ENCODE data around the gene NTHL1.

Gene NTHL1

GRCh38 chr16:2001456-2002355 lies 45.9 kb downstream of the NTHL1 start:
- Histone ChIP-seq H3K4me3 (ENCODE audit: low read depth, low read length) (no peak overlapping the region), H4K8ac (ENCODE audit: low read depth, low read length) (no peak overlapping the region), H3K9ac (ENCODE audit: low read length) (no peak overlapping the region), H3K4me1 (ENCODE audit: control insufficient read depth in 1 of 2, insufficient read depth in 2 of 2, low read length in 2 of 2) (peaks cover 5% of the 10 kb centered on the region in 2 experiments), H3K9me3 (ENCODE audit: insufficient read depth, low read depth, low read length) (peaks cover 1% of the 10 kb centered on the region), H3K18ac (ENCODE audit: low read length) (no peak overlapping the region), H4K12ac (ENCODE audit: low read depth, low read length) (no peak overlapping the region), H3K27ac (ENCODE audit: low read depth, low read length) (no peak overlapping the region), H3K79me1 (ENCODE audit: low read length) (no peaks in the 10 kb centered on the region), H2AFZ (ENCODE audit: insufficient read depth, low read length, poor library complexity) (no peak overlapping the region), H3K14ac (ENCODE audit: low read length) (no peak overlapping the region), H3K4me2 (ENCODE audit: low read length) (no peak overlapping the region), H2BK5ac (ENCODE audit: low read depth, low read length, poor library complexity) (no peak overlapping the region), H4K91ac (ENCODE audit: low read depth, low read length) (no peak overlapping the region), H2AK5ac (ENCODE audit: low read length) (no peak overlapping the region), H3K36me3 (ENCODE audit: control insufficient read depth in 1 of 2, insufficient read depth in 2 of 2, low read length in 2 of 2) (peaks cover 64 to 67% of the 10 kb centered on the region in 2 experiments), H3K23ac (ENCODE audit: low read length) (no peak overlapping the region), H2BK120ac (ENCODE audit: insufficient read depth, low read length, poor library complexity) (no peak overlapping the region), H3K4ac (ENCODE audit: low read depth, low read length) (no peak overlapping the region), H2BK12ac (ENCODE audit: low read length) (no peak overlapping the region), H3K27me3 (ENCODE audit: insufficient read depth, low read length) (no peaks in the 10 kb centered on the region), H3K79me2 (ENCODE audit: control insufficient read depth, insufficient read depth, low read length, poor library complexity) (peaks cover 3% of the 10 kb centered on the region)
- no peak for DNase-seq
- WGBS (ENCODE audit: extremely low coverage, insufficient coverage, insufficient read length), result no CpG with 5 or more reads among the region's 53 CpGs

GRCh38 chr16:2001035-2001434 lies 46.6 kb downstream of the NTHL1 start:
- H2BK12ac ChIP-seq (ENCODE audit: low read length), result no peak overlapping the region
- no peak overlapping the region for H3K9ac ChIP-seq (ENCODE audit: low read length)
- H3K79me1 ChIP-seq (ENCODE audit: low read length), result no peaks in the 10 kb centered on the region
- H2AK5ac ChIP-seq (ENCODE audit: low read length), result no peak overlapping the region
- no peaks in the 10 kb centered on the region for H3K79me2 ChIP-seq (ENCODE audit: control insufficient read depth, insufficient read depth, low read length, poor library complexity)
- no peak overlapping the region for H3K4me2 ChIP-seq (ENCODE audit: low read length)
- H3K4me1 ChIP-seq (ENCODE audit: control insufficient read depth in 1 of 2, insufficient read depth in 2 of 2, low read length in 2 of 2), result peaks cover 5% of the 10 kb centered on the region in 2 experiments
- H3K18ac ChIP-seq (ENCODE audit: low read length), result no peak overlapping the region
- no peak overlapping the region for H2BK5ac ChIP-seq (ENCODE audit: low read depth, low read length, poor library complexity)
- no peak overlapping the region for H2AFZ ChIP-seq (ENCODE audit: insufficient read depth, low read length, poor library complexity)
- no peak overlapping the region for H4K12ac ChIP-seq (ENCODE audit: low read depth, low read length)
- H3K27ac ChIP-seq (ENCODE audit: low read depth, low read length), result no peak overlapping the region
- no peak overlapping the region for H3K4me3 ChIP-seq (ENCODE audit: low read depth, low read length)
- no peaks in the 10 kb centered on the region for H3K9me3 ChIP-seq (ENCODE audit: insufficient read depth, low read depth, low read length)
- DNase-seq, result no peak
- H4K8ac ChIP-seq (ENCODE audit: low read depth, low read length), result no peak overlapping the region
- no peak overlapping the region for H4K91ac ChIP-seq (ENCODE audit: low read depth, low read length)
- peaks cover 64 to 68% of the 10 kb centered on the region in 2 experiments for H3K36me3 ChIP-seq (ENCODE audit: control insufficient read depth in 1 of 2, insufficient read depth in 2 of 2, low read length in 2 of 2)
- H3K4ac ChIP-seq (ENCODE audit: low read depth, low read length), result no peak overlapping the region
- no peaks in the 10 kb centered on the region for H3K27me3 ChIP-seq (ENCODE audit: insufficient read depth, low read length)
- no peak overlapping the region for H3K23ac ChIP-seq (ENCODE audit: low read length)
- no peak overlapping the region for H3K14ac ChIP-seq (ENCODE audit: low read length)
- H2BK120ac ChIP-seq (ENCODE audit: insufficient read depth, low read length, poor library complexity), result no peak overlapping the region
- WGBS (ENCODE audit: extremely low coverage, insufficient coverage, insufficient read length), result no CpG with 5 or more reads among the region's 19 CpGs

- Histone ChIP-seq H3K4me3 (ENCODE audit: low read depth, low read length) (no peak overlapping the region), H2BK120ac (ENCODE audit: insufficient read depth, low read length, poor library complexity) (no peak overlapping the region), H2BK5ac (ENCODE audit: low read depth, low read length, poor library complexity) (no peak overlapping the region), H3K4me2 (ENCODE audit: low read length) (no peak overlapping the region), H3K23ac (ENCODE audit: low read length) (no peak overlapping the region), H2BK12ac (ENCODE audit: low read length) (no peak overlapping the region), H4K12ac (ENCODE audit: low read depth, low read length) (no peak overlapping the region), H2AFZ (ENCODE audit: insufficient read depth, low read length, poor library complexity) (no peak overlapping the region), H3K4me1 (ENCODE audit: control insufficient read depth in 1 of 2, insufficient read depth in 2 of 2, low read length in 2 of 2) (peaks cover 5% of the 10 kb centered on the region in 2 experiments), H3K9ac (ENCODE audit: low read length) (no peak overlapping the region), H3K79me1 (ENCODE audit: low read length) (no peaks in the 10 kb centered on the region), H3K27ac (ENCODE audit: low read depth, low read length) (no peak overlapping the region), H4K8ac (ENCODE audit: low read depth, low read length) (no peak overlapping the region), H3K18ac (ENCODE audit: low read length) (no peak overlapping the region), H3K9me3 (ENCODE audit: insufficient read depth, low read depth, low read length) (no peaks in the 10 kb centered on the region), H3K36me3 (ENCODE audit: control insufficient read depth in 1 of 2, insufficient read depth in 2 of 2, low read length in 2 of 2) (peaks cover 63 to 67% of the 10 kb centered on the region in 2 experiments), H3K14ac (ENCODE audit: low read length) (no peak overlapping the region), H4K91ac (ENCODE audit: low read depth, low read length) (no peak overlapping the region), H3K79me2 (ENCODE audit: control insufficient read depth, insufficient read depth, low read length, poor library complexity) (no peaks in the 10 kb centered on the region), H3K4ac (ENCODE audit: low read depth, low read length) (no peak overlapping the region), H2AK5ac (ENCODE audit: low read length) (no peak overlapping the region), H3K27me3 (ENCODE audit: insufficient read depth, low read length) (no peaks in the 10 kb centered on the region)
- no peak for DNase-seq
- no CpG with 5 or more reads among the region's 28 CpGs for WGBS (ENCODE audit: extremely low coverage, insufficient coverage, insufficient read length)
These were observed 47.6 kb downstream of the NTHL1 start for GRCh38 chr16:1999866-2000514.

GRCh38 chr16:1998852-1999801 lies 48.5 kb downstream of the NTHL1 start:
- H2BK120ac ChIP-seq (ENCODE audit: insufficient read depth, low read length, poor library complexity), result no peak overlapping the region
- H4K8ac ChIP-seq (ENCODE audit: low read depth, low read length), result no peak overlapping the region
- no peak overlapping the region for H3K4ac ChIP-seq (ENCODE audit: low read depth, low read length)
- no peak overlapping the region for H2BK12ac ChIP-seq (ENCODE audit: low read length)
- WGBS (ENCODE audit: extremely low coverage, insufficient coverage, insufficient read length), result no CpG with 5 or more reads among the region's 39 CpGs
- no peak for DNase-seq
- H3K4me2 ChIP-seq (ENCODE audit: low read length), result no peak overlapping the region
- H2BK5ac ChIP-seq (ENCODE audit: low read depth, low read length, poor library complexity), result no peak overlapping the region
- no peak overlapping the region for H3K14ac ChIP-seq (ENCODE audit: low read length)
- no peaks in the 10 kb centered on the region for H3K9me3 ChIP-seq (ENCODE audit: insufficient read depth, low read depth, low read length)
- H3K27me3 ChIP-seq (ENCODE audit: insufficient read depth, low read length), result no peaks in the 10 kb centered on the region
- no peak overlapping the region for H4K12ac ChIP-seq (ENCODE audit: low read depth, low read length)
- H4K91ac ChIP-seq (ENCODE audit: low read depth, low read length), result no peak overlapping the region
- no peak overlapping the region for H2AK5ac ChIP-seq (ENCODE audit: low read length)
- H3K9ac ChIP-seq (ENCODE audit: low read length), result no peak overlapping the region
- no peak overlapping the region for H3K18ac ChIP-seq (ENCODE audit: low read length)
- H3K4me1 ChIP-seq (ENCODE audit: control insufficient read depth in 1 of 2, insufficient read depth in 2 of 2, low read length in 2 of 2), result peaks cover 2% of the 10 kb centered on the region in 2 experiments
- no peaks in the 10 kb centered on the region for H3K79me1 ChIP-seq (ENCODE audit: low read length)
- no peaks in the 10 kb centered on the region for H3K79me2 ChIP-seq (ENCODE audit: control insufficient read depth, insufficient read depth, low read length, poor library complexity)
- no peak overlapping the region for H2AFZ ChIP-seq (ENCODE audit: insufficient read depth, low read length, poor library complexity)
- H3K27ac ChIP-seq (ENCODE audit: low read depth, low read length), result no peak overlapping the region
- no peak overlapping the region for H3K23ac ChIP-seq (ENCODE audit: low read length)
- H3K4me3 ChIP-seq (ENCODE audit: low read depth, low read length), result no peak overlapping the region
- peaks cover 61 to 67% of the 10 kb centered on the region in 2 experiments for H3K36me3 ChIP-seq (ENCODE audit: control insufficient read depth in 1 of 2, insufficient read depth in 2 of 2, low read length in 2 of 2)

Data from trophoblast cell (in vitro differentiated cells and primary cell).